ENCODE results near the gene RSPO1. TPM values are rescaled to one million over a fixed set of nuclear protein-coding genes. Genes with fewer than 3 reads are reported as not detected.

The RSPO1 gene
- polyA plus RNA-seq, 12 donors, result 0.70 to 8.2 (median 4.5) TPM; not detected in 9

GRCh38 chr1:37657620-37658412 is 23.1 kb upstream of the RSPO1 start:
- no peak for DNase-seq

- no peak for DNase-seq
These were observed 22.2 kb upstream of the RSPO1 start for GRCh38 chr1:37656881-37657280.

GRCh38 chr1:37656026-37656425 is 21.3 kb upstream of the RSPO1 start:
- no peak for DNase-seq

GRCh38 chr1:37655274-37655673 is 20.6 kb upstream of the RSPO1 start:
- no peak for DNase-seq

- no peak for DNase-seq
These were observed 19.2 kb upstream of the RSPO1 start for GRCh38 chr1:37653906-37654305.

GRCh38 chr1:37652976-37653375 is 18.3 kb upstream of the RSPO1 start:
- DNase-seq, result no peak

GRCh38 chr1:37651803-37652202 is 17.1 kb upstream of the RSPO1 start:
- DNase-seq, result no peak

GRCh38 chr1:37650721-37651120 is 16.0 kb upstream of the RSPO1 start:
- no peak for DNase-seq

- DNase-seq, result no peak
These were observed 15.5 kb upstream of the RSPO1 start for GRCh38 chr1:37650173-37650572.

- DNase-seq, result no peak
These were observed 12.6 kb upstream of the RSPO1 start for GRCh38 chr1:37647281-37647680.

GRCh38 chr1:37641059-37641458 is 6.4 kb upstream of the RSPO1 start:
- DNase-seq, result no peak

GRCh38 chr1:37636435-37636834 is 1.7 kb upstream of the RSPO1 start:
- no peak for DNase-seq

- no peak for DNase-seq
These were observed 555 bp upstream of the RSPO1 start for GRCh38 chr1:37634992-37635902.

GRCh38 chr1:37633938-37634243 is 801 bp downstream of the RSPO1 start:
- DNase-seq, result no peak

GRCh38 chr1:37633040-37633937 is 1.4 kb downstream of the RSPO1 start:
- no peak for DNase-seq

- no peak for DNase-seq
These were observed 3.7 kb downstream of the RSPO1 start for GRCh38 chr1:37631036-37631435.

GRCh38 chr1:37630426-37631028 is 4.2 kb downstream of the RSPO1 start:
- DNase-seq, result no peak

GRCh38 chr1:37629726-37630425 is 4.8 kb downstream of the RSPO1 start:
- DNase-seq, result no peak

GRCh38 chr1:37629008-37629407 is 5.7 kb downstream of the RSPO1 start:
- DNase-seq, result no peak

- no peak for DNase-seq
These were observed 6.6 kb downstream of the RSPO1 start for GRCh38 chr1:37628026-37628556.

GRCh38 chr1:37622131-37622530 is 12.6 kb downstream of the RSPO1 start:
- DNase-seq, result no peak
